ENCODE measurements around the gene ING5.

DNA sequence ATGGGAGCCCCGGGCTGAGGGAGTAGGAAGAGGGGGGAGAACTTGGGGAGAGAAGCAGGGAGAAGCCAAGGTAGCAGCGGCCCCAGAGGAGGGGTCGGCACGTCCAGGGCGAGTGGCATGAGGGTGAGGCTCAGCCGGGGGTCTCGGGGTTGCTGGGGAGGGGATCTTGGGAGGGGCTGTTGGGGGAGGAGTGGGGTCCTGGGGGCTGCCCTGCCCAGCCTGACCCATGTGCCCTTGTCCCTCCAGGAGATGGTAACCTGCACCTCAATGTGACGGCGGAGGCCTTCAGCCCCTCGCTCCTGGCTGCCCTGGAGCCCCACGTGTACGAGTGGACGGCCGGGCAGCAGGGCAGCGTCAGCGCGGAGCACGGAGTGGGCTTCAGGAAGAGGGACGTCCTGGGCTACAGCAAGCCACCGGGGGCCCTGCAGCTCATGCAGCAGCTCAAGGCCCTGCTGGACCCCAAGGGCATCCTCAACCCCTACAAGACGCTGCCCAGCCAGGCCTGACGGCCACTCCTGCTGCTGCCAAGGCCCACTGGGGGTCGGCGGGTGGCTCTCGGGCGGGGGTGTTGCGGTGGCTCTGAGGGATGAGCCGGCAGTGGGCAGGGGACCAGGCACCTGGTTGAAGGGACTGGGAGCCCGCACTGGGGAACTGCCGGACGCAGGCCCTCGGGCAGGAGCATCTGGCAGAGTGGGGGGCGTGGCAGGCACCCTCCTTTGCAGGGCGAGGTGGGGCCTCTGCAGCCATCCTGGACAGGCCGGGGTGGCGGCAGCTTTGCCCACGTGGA lies 65.8 kb downstream of the ING5 start:
- TF ChIP-seq POLR2A (IDR thresholded peaks at IDR 0.05; ENCODE audit: extremely low read depth, insufficient read length) = no peak
- TF ChIP-seq, protein P1, sequence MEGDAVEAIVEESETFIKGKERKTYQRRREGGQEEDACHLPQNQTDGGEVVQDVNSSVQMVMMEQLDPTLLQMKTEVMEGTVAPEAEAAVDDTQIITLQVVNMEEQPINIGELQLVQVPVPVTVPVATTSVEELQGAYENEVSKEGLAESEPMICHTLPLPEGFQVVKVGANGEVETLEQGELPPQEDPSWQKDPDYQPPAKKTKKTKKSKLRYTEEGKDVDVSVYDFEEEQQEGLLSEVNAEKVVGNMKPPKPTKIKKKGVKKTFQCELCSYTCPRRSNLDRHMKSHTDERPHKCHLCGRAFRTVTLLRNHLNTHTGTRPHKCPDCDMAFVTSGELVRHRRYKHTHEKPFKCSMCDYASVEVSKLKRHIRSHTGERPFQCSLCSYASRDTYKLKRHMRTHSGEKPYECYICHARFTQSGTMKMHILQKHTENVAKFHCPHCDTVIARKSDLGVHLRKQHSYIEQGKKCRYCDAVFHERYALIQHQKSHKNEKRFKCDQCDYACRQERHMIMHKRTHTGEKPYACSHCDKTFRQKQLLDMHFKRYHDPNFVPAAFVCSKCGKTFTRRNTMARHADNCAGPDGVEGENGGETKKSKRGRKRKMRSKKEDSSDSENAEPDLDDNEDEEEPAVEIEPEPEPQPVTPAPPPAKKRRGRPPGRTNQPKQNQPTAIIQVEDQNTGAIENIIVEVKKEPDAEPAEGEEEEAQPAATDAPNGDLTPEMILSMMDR (IDR thresholded peaks at IDR 0.05; ENCODE audit: low read depth, low read length) = no peak

Data from NB4 (cell line).